Measurements from ENCODE around the gene PTCH2. TPM values are rescaled to one million over a fixed set of nuclear protein-coding genes. Genes with fewer than 3 reads are reported as not detected.
A peak's percentile ranks its signal among the peaks of the same experiment; 100 is the strongest.

The PTCH2 gene
- total RNA-seq, 1 experiment from 2014 or later = not detected

- DNase-seq (peak; percentile 17), ATAC-seq (peak; percentile 14; the same call in 1 of the 2 replicates)
- peak overlapping the region; percentile 98 for H3K9ac ChIP-seq (ENCODE audit: low read length)
- H3K4me1 ChIP-seq (ENCODE audit: insufficient read depth, low read length) = peaks cover 15% of the 10 kb centered on the region
- peak overlapping the region; percentile 63 for H3K27ac ChIP-seq (ENCODE audit: low read length)
- TF ChIP-seq CTCF (conservative IDR thresholded peaks at IDR 0.05; ENCODE audit: low read depth, low read length) (no peak), EZH2 (IDR thresholded peaks at IDR 0.05; ENCODE audit: low read length, unreplicated experiment) (no peak), EZH2phosphoT487 (IDR thresholded peaks at IDR 0.05; ENCODE audit: borderline replicate concordance, low read length) (no peak)
- no peaks in the 10 kb centered on the region for H3K27me3 ChIP-seq (ENCODE audit: low read length)
- no peak overlapping the region for H2AFZ ChIP-seq (ENCODE audit: low read length)
- no peaks in the 10 kb centered on the region for H3K9me3 ChIP-seq (ENCODE audit: low read length)
- intact Hi-C loops (cut with micrococcal nuclease) = loop anchor here (2.0 kb wide), 1 partner anchor 45 kb away; the partner anchor contains the start of gene RNU5D-1
- POLR2A ChIA-PET (ENCODE audit: unreplicated experiment) = interaction anchor here (0.5 to 1.6 kb wide), 4 partner anchors 24 to 1263 kb away, joined by 3 to 6 read pairs (median 3); partner anchors contain the start of gene PLK3
- TSS peak; percentile 52 for BruUV-seq (replicated peaks)
- peaks cover 51% of the 10 kb centered on the region for H3K36me3 ChIP-seq (ENCODE audit: low read depth, low read length)
- peaks cover 46% of the 10 kb centered on the region for H3K79me2 ChIP-seq (ENCODE audit: low read length)
- peak overlapping the region; percentile 91 for H3K4me2 ChIP-seq (ENCODE audit: low read length)
- no peaks in the 10 kb centered on the region for H3K9me2 ChIP-seq (replicated peaks; ENCODE audit: low read length)
- peaks cover 40% of the 10 kb centered on the region for H4K20me1 ChIP-seq (ENCODE audit: low read length)
- H3K4me3 ChIP-seq (ENCODE audit: low read length) = peak overlapping the region; percentile 89
- CTCF ChIA-PET = interaction anchor here (0.5 kb wide), 1 partner anchor 35 kb away, joined by 8 read pairs; no protein-coding TSS in a partner anchor
- H3F3A ChIP-seq (ENCODE audit: low read length, unreplicated experiment) = peaks cover 4% of the 10 kb centered on the region
Measured at GRCh38 chr1:44775930-44776729, 66.9 kb downstream of the PTCH2 start.

DNA sequence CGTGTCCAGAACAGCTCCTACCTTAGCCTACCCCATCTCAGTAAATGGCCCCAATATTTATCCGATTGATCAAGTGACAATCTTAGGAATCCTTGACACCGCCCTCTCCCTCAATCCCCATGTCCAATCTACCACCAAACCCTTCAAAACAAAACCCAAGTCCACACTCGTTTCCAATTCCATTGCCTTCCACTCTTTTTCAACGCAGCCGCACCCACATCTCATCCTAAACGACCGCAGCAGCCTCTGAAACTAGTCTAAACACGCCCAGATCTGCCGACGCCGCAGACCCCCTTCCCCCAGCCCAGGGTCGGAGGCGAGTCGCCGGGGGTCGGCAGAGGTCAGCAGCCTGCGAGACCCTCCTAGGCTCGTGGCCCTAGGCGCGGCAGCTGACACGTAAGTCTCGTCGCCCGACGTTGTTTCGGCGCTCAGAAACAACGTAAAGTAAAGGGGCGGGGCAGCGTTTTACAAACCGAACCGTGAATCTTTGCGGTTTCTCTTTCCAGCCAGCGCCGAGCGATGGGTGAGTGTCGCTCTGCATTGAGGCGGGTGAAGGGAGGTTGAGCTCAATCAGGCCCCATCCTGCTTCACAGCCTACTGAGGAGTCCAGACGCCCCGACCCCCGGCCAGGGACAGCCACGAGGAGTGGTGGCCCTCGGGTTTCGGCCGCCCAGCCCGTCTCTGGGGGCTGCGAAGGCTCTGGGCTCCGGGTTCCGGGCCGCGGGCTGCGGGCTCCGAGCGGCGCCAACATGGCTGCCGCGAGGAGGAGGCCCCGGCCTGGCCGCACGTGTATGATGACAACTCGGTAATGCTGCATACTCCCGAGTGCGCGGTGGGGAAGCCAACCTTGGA, 67.7 kb downstream of the PTCH2 start, which contains the start of gene RPS8:
Gene RPS8 (plus strand): TSS at position 463 of the 852 bp plus-strand sequence. CDS start 57 bp downstream, at position 520.
- peak; percentile 83 for ATAC-seq
- Histone ChIP-seq H4K20me1 (ENCODE audit: low read length) (peaks cover 40% of the 10 kb centered on the region), H3K4me3 (ENCODE audit: low read length) (peak within 1 kb of the TSS; percentile 89), H3K4me2 (ENCODE audit: low read length) (peak within 1 kb of the TSS; percentile 91), H3K27me3 (ENCODE audit: low read length) (no peaks in the 10 kb centered on the region), H3K79me2 (ENCODE audit: low read length) (peaks cover 46% of the 10 kb centered on the region), H3K27ac (ENCODE audit: low read length) (peak within 1 kb of the TSS; percentile 63), H2AFZ (ENCODE audit: low read length) (peak within 1 kb of the TSS; percentile 81), H3K9me2 (replicated peaks; ENCODE audit: low read length) (no peaks in the 10 kb centered on the region), H3K9ac (ENCODE audit: low read length) (peak within 1 kb of the TSS; percentile 98), H3K4me1 (ENCODE audit: insufficient read depth, low read length) (peaks cover 15% of the 10 kb centered on the region), H3K36me3 (ENCODE audit: low read depth, low read length) (peaks cover 43% of the 10 kb centered on the region), H3K9me3 (ENCODE audit: low read length) (no peaks in the 10 kb centered on the region), H3F3A (ENCODE audit: low read length, unreplicated experiment) (no peaks in the 10 kb centered on the region)
- CTCF ChIA-PET = interaction anchor here (0.5 kb wide), 1 partner anchor 34 kb away, joined by 8 read pairs; no protein-coding TSS in a partner anchor
- TF ChIP-seq EZH2 (IDR thresholded peaks at IDR 0.05; ENCODE audit: low read length, unreplicated experiment) (no peak), CTCF (conservative IDR thresholded peaks at IDR 0.05; ENCODE audit: low read depth, low read length) (no peak), EZH2phosphoT487 (IDR thresholded peaks at IDR 0.05; ENCODE audit: borderline replicate concordance, low read length) (no peak)
- TSS peak; percentile 96 for BruUV-seq (replicated peaks)
- intact Hi-C loops (cut with micrococcal nuclease) = loop anchor here (2.0 kb wide), 1 partner anchor 45 kb away; the partner anchor contains the start of gene RNU5D-1
- peak; percentile 95 for DNase-seq
- POLR2A ChIA-PET (ENCODE audit: unreplicated experiment) = interaction anchor here (0.6 to 1.6 kb wide), 4 partner anchors 25 to 1264 kb away, joined by 3 to 6 read pairs (median 3); partner anchors contain the start of gene PLK3

Other genes with a start within 250 kb of the PTCH2 start
- 9.3 and 12.0 TPM in 2 replicates for gene TMEM53, start 168.8 kb downstream of the PTCH2 start, total RNA-seq (2014; rRNA removed)
- gene ARMH1, start 168.5 kb downstream of the PTCH2 start, total RNA-seq (2014; rRNA removed) = 0.15 TPM in 1 of 2 replicates, not detected in the other
- not detected in 2 replicates for gene RNU5D-1, start 112.1 kb downstream of the PTCH2 start, total RNA-seq (2014; rRNA removed)
- 98.7 and 121 TPM in 2 replicates for gene KIF2C, start 103.4 kb downstream of the PTCH2 start, total RNA-seq (2014; rRNA removed)
- gene RPS8, start 67.7 kb downstream of the PTCH2 start, total RNA-seq (2014; rRNA removed) = 1,533 and 1,663 TPM in 2 replicates
- not detected in 2 replicates for gene BEST4, start 55.1 kb downstream of the PTCH2 start, total RNA-seq (2014; rRNA removed)
- 38.9 and 44.0 TPM in 2 replicates for gene PLK3, start 42.9 kb downstream of the PTCH2 start, total RNA-seq (2014; rRNA removed)
- gene DYNLT4, start 35.9 kb downstream of the PTCH2 start, total RNA-seq (2014; rRNA removed) = 2.0 and 3.4 TPM in 2 replicates
- 0.58 and 4.3 TPM in 2 replicates for gene BTBD19, start 34.7 kb downstream of the PTCH2 start, total RNA-seq (2014; rRNA removed)
- 37.1 and 38.9 TPM in 2 replicates for gene EIF2B3, start 143.3 kb upstream of the PTCH2 start, total RNA-seq (2014; rRNA removed)
- 25.3 and 32.8 TPM in 2 replicates for gene HECTD3, start 168.1 kb upstream of the PTCH2 start, total RNA-seq (2014; rRNA removed)
- gene UROD, start 169.0 kb upstream of the PTCH2 start, total RNA-seq (2014; rRNA removed) = 167 and 168 TPM in 2 replicates